ENCODE measurements around the gene NPDC1.
"Not testable (repeated sequence)": the region's sequence is repeated elsewhere in the genome, so short reads cannot be mapped to it uniquely, and the experiment has no call there.

NPDC1 gene

GRCh38 chr9:137014166-137014565 lies 31.8 kb downstream of the NPDC1 start:
- in situ Hi-C loops (cut with MboI; ENCODE audit: low sequenced_read_pairs), result no loop called here

DNA sequence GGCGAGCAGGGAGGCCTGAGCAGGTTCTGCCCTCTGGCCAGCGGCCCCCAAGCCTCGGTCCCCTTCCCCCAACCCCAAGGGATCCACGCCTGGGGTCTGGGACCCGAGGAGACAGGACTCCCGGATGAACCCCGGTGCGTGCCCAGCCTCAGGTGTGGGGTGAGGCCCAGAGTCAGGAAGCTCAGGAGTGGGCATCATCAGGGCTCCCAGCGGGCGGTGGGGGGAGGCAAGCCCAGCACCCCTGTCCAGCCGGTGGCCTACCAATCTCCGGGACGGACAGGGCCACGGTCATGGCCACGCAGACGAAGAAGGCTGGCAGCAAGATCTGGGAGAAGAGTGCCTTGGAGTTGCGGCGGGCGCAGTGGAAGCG lies 32.4 kb downstream of the NPDC1 start:
- in situ Hi-C loops (cut with MboI; ENCODE audit: low sequenced_read_pairs), result no loop called here

- in situ Hi-C loops (cut with MboI; ENCODE audit: low sequenced_read_pairs), result no loop called here
Observed at GRCh38 chr9:137012694-137013570, 33.0 kb downstream of the NPDC1 start.

DNA sequence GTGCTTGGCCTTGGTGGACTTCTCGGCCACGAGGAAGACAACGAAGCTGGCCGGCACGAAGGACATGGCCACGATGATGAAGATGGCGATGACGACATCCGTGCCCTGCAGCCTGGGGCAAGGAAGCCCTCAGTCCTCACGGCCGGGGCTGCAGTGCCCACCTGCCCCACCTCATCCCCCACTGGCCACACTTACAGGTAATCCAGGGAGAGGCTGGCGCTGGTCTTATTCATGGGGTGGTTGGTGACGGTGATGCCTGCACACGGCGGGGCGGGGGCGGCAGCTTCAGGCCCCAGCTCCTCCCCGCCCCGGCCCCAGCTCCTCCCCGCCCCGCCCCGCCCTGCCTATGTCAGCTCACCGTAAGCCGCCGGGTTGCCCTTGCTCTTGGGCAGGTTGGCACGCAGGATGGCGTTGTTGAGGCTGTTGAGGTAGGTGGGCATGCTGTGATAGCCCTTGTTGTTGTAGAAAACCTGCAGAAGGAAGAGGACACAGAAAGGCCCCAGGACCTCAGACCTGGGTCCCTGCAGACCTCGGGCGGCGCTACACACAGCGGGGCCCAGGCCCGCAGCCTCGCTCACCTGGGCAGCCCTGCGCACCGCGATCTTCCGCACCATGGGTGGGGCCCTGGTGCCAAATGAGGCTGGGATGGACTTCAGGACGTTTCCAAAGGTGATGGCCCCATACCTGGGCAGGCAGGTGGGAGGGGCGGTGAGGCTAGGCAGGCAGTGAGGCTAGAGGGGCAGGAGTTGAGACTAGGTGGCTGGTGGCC lies 33.9 kb downstream of the NPDC1 start:
- in situ Hi-C loops (cut with MboI; ENCODE audit: low sequenced_read_pairs), result no loop called here

- in situ Hi-C loops (cut with MboI; ENCODE audit: low sequenced_read_pairs), result no loop called here
Observed at GRCh38 chr9:137011156-137011555, 34.8 kb downstream of the NPDC1 start.

- in situ Hi-C loops (cut with MboI; ENCODE audit: low sequenced_read_pairs), result no loop called here
Observed at GRCh38 chr9:137009938-137010732, 35.8 kb downstream of the NPDC1 start.

- in situ Hi-C loops (cut with MboI; ENCODE audit: low sequenced_read_pairs), result no loop called here
Observed at GRCh38 chr9:137009217-137009616, 36.8 kb downstream of the NPDC1 start.

DNA sequence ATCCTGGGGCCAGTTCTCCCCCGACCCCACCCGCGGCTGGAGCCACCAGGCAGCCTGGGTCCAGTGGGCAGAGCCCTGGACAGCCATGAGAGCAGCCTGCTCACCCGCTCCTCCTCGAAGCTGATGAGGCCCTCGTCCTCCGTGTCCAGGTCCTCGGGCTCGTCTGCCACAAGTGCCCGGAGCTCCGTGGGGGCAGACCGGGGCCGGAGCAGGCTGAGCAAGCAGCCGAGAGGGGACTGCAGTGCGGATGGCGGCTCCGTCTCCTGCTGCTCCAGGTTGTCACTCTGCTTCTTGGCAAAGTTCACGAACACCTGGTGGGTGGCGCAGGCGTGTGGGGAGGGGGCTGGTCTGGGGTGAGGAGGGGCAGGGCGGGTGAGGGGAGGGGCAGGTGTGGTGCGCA lies 37.7 kb downstream of the NPDC1 start:
- in situ Hi-C loops (cut with MboI; ENCODE audit: low sequenced_read_pairs), result no loop called here

GRCh38 chr9:137007816-137008270 lies 38.1 kb downstream of the NPDC1 start:
- in situ Hi-C loops (cut with MboI; ENCODE audit: low sequenced_read_pairs), result no loop called here

DNA sequence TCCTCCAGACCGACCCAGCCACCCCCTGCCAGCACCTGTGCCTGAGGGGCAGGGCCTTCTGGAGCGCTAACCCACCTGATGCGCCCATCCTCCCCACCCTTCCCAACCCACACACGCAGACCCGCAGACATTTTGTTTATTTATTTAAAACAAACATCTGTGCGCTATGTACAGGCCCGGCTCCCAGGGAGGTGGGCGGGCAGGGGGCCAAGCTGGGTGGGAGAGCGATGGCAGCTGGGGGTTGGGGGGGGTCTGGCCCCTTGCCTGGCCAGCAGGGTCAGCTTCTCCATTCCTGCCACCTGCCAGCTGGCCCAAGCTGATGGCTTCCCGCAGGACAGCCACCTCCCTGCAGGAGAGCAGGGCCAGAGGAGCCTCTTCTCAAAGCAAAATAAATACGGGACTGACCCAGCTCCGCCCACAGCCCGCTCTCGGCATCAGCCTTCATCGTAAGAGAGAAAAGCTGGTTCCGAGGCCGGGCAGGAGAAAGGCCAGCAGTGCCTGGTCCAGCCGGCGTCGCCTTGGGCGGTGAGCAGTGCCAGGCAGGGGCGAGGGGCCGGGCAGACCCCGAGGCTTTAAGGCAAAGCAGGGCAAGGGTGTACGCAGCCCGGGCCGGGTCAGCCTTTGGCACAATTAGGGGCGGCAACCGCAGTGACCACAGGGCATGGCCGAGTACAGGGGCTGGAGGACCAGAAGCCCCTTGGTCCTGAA lies 38.7 kb downstream of the NPDC1 start:
- in situ Hi-C loops (cut with MboI; ENCODE audit: low sequenced_read_pairs), result no loop called here

GRCh38 chr9:137006116-137007003 lies 39.6 kb downstream of the NPDC1 start:
- in situ Hi-C loops (cut with MboI; ENCODE audit: low sequenced_read_pairs), result no loop called here

DNA sequence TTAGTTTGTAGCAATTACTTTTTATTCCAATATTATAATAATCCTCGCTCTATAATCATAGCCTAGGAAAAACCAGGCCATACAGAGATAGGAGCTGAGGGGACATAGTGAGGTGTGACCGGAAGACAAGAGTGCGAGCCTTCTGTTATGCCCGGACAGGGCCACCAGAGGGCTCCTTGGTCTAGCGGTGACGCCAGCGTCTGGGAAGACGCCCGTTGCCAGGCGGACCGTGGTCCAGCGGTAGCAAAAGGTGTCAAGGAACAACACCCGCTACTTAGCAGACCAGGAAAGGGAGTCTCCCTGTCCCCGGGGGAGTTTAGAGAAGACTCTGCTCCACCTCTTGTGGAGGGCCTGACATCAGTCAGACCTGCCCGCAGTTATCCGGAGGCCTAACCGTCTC lies 41.7 kb downstream of the NPDC1 start:
- in situ Hi-C loops (cut with MboI; ENCODE audit: low sequenced_read_pairs), result not testable (repeated sequence)

- in situ Hi-C loops (cut with MboI; ENCODE audit: low sequenced_read_pairs), result no loop called here
Observed at GRCh38 chr9:137002646-137003041, 43.3 kb downstream of the NPDC1 start.

DNA sequence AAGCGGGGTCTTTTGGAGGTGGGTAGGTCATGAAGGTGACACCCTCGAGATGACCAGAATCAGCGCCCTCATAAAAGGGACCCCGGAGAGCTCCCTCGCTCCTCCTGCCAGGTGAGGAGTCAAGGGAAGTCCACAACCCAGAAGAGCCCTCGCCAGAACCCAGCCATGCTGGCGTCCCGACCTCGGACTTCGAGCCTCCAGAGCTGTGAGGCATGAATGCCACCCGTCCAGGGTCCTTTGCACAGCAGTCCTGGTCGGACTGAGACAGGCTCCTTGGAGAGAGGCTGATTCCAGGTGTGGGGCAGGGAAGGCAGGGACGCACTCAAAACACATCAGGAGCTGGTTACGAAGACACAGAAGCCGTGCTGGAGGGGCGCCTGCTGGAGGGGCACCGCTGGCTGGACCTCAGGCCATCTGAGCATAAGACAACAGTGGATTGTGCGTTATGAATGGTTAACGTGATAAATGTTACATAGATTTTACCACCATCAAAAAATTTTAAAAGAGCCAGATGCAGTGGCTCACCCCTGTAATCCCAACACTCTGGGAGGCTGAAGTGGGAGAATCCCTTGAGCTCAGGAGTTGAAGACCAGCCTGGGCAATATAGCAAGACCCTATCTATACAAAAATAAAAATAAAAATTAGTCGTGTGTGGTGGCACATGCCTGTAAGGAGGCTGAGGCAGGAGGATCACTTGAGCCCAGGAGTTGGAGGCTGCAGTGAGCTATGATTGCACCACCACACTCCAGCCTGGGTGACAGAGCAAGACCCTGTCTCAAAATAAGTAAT lies 43.9 kb downstream of the NPDC1 start:
- in situ Hi-C loops (cut with MboI; ENCODE audit: low sequenced_read_pairs), result no loop called here

GRCh38 chr9:137000177-137000930 lies 45.6 kb downstream of the NPDC1 start:
- in situ Hi-C loops (cut with MboI; ENCODE audit: low sequenced_read_pairs), result no loop called here

DNA sequence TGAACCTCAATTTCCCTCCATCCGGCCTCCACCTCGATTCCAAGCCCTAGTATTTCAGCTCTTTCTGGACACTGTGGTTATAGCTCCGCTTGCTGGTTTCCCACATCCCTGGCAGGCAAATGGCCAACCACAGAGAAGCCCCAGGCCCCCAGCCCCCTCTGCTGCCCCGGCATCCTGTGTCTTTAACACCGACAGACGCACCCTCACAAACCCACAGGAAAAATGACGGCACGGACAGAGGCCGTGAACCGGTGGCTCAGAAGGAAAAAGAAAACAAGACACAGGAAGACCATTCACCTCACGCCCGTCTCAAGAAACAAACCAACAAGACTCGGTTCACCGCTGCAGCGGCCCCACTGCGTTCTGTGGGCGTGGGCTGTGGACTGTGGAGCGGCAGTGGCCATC lies 48.1 kb downstream of the NPDC1 start:
- in situ Hi-C loops (cut with MboI; ENCODE audit: low sequenced_read_pairs), result no loop called here

GRCh38 chr9:136997371-136997770 lies 48.6 kb downstream of the NPDC1 start:
- in situ Hi-C loops (cut with MboI; ENCODE audit: low sequenced_read_pairs), result no loop called here

Measured in hTERT RPE-1 (cell line).